Heart left ventricle (tissue), 16 donors: Measurements from ENCODE around the gene KLRC4. TPM values are rescaled to one million over a fixed set of nuclear protein-coding genes. Genes with fewer than 3 reads are reported as not detected.

ENCODE experiments used
- ATAC-seq, 4 donors: fragments of 200-7000 bp; cut with Tn5 transposase; one replicate each; pipeline ENCODE4 v1.9.1; 2020 to 2022; ENCODE audit warnings: moderate library complexity in 4 of 4, mild to moderate bottlenecking in 3 of 4, moderate number of reproducible peaks in 1 of 4
- DNase-seq, 5 donors: peaks; one replicate each; pipeline ENCODE4 v3.0.0-alpha.2; 2020
- H3K27ac ChIP-seq, 12 donors: fragments of 200-600 bp; sonication (generic) in 4 of 12; one replicate each; pipeline versions ENCODE4 v1.5.0 to v1.8.0; 2016 to 2022; ENCODE audit warnings: mild to moderate bottlenecking in 2 of 12
- H3K27me3 ChIP-seq, 9 donors: fragments of 200-600 bp; sonication (generic) in 2 of 9; one replicate each; pipeline versions ENCODE4 v1.5.1 to v1.8.0; 2016 to 2022; ENCODE audit warnings: mild to moderate bottlenecking in 3 of 9
- H3K36me3 ChIP-seq, 9 donors: fragments of 200-600 bp; sonication (generic) in 2 of 9; one replicate each; pipeline versions ENCODE4 v1.5.0 to v1.8.0; 2018 to 2022; ENCODE audit warnings: mild to moderate bottlenecking in 2 of 9
- H3K4me1 ChIP-seq, 12 donors: fragments of 200-600 bp; sonication (generic) in 4 of 12; one replicate each; pipeline versions ENCODE4 v1.5.0 to v1.8.0; 2016 to 2022; ENCODE audit warnings: mild to moderate bottlenecking in 3 of 12
- H3K4me3 ChIP-seq, 12 donors: fragments of 200-600 bp; sonication (generic) in 4 of 12; one replicate each; pipeline versions ENCODE4 v1.5.0 to v1.8.0; 2017 to 2022; ENCODE audit warnings: mild to moderate bottlenecking in 9 of 12, moderate library complexity in 4 of 12
- H3K9me3 ChIP-seq, 12 donors: fragments of 200-600 bp; sonication (generic) in 4 of 12; one replicate each; pipeline versions ENCODE4 v1.5.0 to v1.8.0; 2016 to 2022; ENCODE audit warnings: mild to moderate bottlenecking in 1 of 12
- POLR2A ChIP-seq, 2 donors: fragments of 450-650 bp; IDR thresholded peaks; one replicate each; pipeline ENCODE4 v1.6.1; 2017; ENCODE audit warnings: antibody characterized with exemption in 2 of 2, mild to moderate bottlenecking in 2 of 2, moderate library complexity in 2 of 2
- WGBS, 4 donors: extraction: QIAGEN DNeasy Blood & Tissue Kit in 2 of 4; methylation state at CpG; one replicate each; pipeline versions ENCODE4 v1.1.5 to v1.1.7; 2013 to 2018; 5-methylcytosine and 5-hydroxymethylcytosine counted together
- intact Hi-C, 10 donors: fragments of 100-400 bp; cut with DNase I; formaldehyde crosslinking; loops; one replicate each; pipeline versions ENCODE4 v1.11.1 to v1.14.2; 2022
- long read RNA-seq, 3 donors: library from polyadenylated mRNA; unstranded; transcript quantifications; one replicate each; pipeline ENCODE4 v2.0.0, GENCODE V29; 2020 to 2021
- polyA plus RNA-seq, 2 donors: library from polyadenylated mRNA; stranded (reverse); fragments of 200-250 nt; gene quantifications; one replicate each; pipeline ENCODE4 v1.2.3, GENCODE V29; 2013
- total RNA-seq, 9 donors: library from RNA; depleted of rRNA in 2 of 9; stranded (reverse); fragments of >200 nt in 2 of 9; fragmentation: NEBNext Ultra II Directional in 3 of 9; extraction: Animal tissue kit (Norgen Biotek cat#: 25700) in 3 of 9; gene quantifications; one replicate each; pipeline versions ENCODE4 v1.1.0 to v1.2.4, GENCODE V29; 2016 to 2023
- TF ChIP-seq, protein P1 (sequence below), 12 donors: fragments of 200-600 bp; sonication (generic) in 4 of 12; IDR thresholded peaks; one replicate each; pipeline versions ENCODE4 v1.5.0 to v1.8.0; 2018 to 2022; ENCODE audit warnings: antibody characterized with exemption in 12 of 12, mild to moderate bottlenecking in 5 of 12
- donor health status: ischemic (EF 13 %, LVEDD 7.1; RV severe dilation, severe dysfunction).
- donor health status: healthy with polysubstance abuse.
- donor health status: DM: no; HTN: yes; CAD: no.
- donor health status: DM: no; HTN: no; CAD: no.
- donor health status: ischemic (EF 25% LVEDD 6.9; RV normal size, moderate dysfunction).
- donor health status: ischemic (EF 25% LVEDD 5.7; RV mildly dilated, moderate dysfunction).
- donor health status: healthy.
- donor health status: DM: yes; HTN: yes; CAD: no.
- donor health status: ischemic (EF 35%, LVEDD 5.7; RV mildly dilated, moderate dysfunction).
- donor health status: nonischemic (EF 11% LVEDD 7.7; RV severe dilation, severe dysfunction).
- donor health status: DM: yes; HTN: yes; CAD: no.
- donor health status: PGD.
- donor health status: ischemic (EF 29% LVEDD 5.4; RV normal size, mild dysfunction).
- donor health status: nonischemic (EF 23%, LVEDD 6.1; RV moderate dilation, normal function).

Gene KLRC4, protein sequence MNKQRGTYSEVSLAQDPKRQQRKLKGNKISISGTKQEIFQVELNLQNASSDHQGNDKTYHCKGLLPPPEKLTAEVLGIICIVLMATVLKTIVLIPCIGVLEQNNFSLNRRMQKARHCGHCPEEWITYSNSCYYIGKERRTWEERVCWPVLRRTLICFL
- total RNA-seq (1 to 10 TPM in 1 of 9 donors, not detected in 8; 1.1 TPM), polyA plus RNA-seq (not detected)
- long read RNA-seq, donor 1 = 0 reads
- long read RNA-seq, donor 2 = 0 reads
- long read RNA-seq, donor 3 = 0 reads

DNA sequence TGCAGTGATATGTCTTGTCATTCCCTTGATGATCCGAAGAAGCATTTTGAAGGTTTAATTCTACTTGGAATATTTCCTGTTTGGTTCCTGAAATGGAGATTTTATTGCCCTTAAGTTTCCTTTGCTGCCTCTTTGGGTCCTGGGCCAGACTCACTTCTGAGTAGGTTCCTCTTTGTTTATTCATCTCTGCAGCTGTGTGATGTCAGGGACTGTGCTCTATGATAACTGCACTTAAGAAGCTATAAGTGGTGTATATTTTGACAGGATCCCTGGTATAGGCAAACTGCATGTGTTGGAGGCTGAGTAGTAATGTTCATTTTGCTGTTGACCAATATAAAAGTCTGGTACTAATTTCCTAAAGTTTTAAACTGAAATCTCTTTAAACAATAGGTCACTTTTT is at the start of gene KLRC4:
TSS of gene KLRC4 (minus strand) at position 366 of the 400 bp plus-strand sequence. CDS start at position 184, 182 bp downstream.
- Histone ChIP-seq H3K27me3 (no peaks in the 10 kb centered on the region), H3K9me3 (peaks cover 0 to 8% (median 0%) of the 10 kb centered on the region in 12 donors), H3K4me1 (peaks cover 0 to 8% (median 0%) of the 10 kb centered on the region in 12 donors), H3K4me3 (peak within 1 kb of the TSS in 3 of 12 donors; percentile 6 to 25 (median 18)), H3K27ac (no peak within 1 kb of the TSS), H3K36me3 (no peaks in the 10 kb centered on the region)
- 0 to 57% (median 16%) methylated on average over 1 of the region's 1 CpG for WGBS, 4 donors
- DNase-seq (no peak), ATAC-seq (no peak)
- no peak for TF ChIP-seq POLR2A (IDR thresholded peaks at IDR 0.05)
- TF ChIP-seq, protein P1, sequence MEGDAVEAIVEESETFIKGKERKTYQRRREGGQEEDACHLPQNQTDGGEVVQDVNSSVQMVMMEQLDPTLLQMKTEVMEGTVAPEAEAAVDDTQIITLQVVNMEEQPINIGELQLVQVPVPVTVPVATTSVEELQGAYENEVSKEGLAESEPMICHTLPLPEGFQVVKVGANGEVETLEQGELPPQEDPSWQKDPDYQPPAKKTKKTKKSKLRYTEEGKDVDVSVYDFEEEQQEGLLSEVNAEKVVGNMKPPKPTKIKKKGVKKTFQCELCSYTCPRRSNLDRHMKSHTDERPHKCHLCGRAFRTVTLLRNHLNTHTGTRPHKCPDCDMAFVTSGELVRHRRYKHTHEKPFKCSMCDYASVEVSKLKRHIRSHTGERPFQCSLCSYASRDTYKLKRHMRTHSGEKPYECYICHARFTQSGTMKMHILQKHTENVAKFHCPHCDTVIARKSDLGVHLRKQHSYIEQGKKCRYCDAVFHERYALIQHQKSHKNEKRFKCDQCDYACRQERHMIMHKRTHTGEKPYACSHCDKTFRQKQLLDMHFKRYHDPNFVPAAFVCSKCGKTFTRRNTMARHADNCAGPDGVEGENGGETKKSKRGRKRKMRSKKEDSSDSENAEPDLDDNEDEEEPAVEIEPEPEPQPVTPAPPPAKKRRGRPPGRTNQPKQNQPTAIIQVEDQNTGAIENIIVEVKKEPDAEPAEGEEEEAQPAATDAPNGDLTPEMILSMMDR (IDR thresholded peaks at IDR 0.05) = no peak
- intact Hi-C loops = no loop called here

DNA sequence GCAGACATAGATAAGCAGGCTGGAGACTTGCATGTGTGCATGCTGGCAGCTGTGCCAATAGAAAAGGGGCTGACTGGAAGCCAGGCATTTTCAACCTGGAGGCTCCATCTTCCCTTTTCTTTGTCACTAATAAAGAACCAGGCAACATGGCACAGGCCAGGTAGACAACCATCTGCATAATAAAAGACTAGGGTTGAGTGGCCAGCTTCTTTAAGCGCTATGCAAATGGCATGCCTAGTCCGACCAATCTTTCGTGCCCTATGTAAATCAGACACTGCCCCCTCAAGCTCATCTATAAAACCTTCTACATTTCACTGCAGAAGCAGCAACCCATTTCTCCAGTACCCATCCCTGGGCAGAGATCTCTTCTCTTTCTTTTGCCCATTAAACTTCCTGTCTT is 48.2 kb upstream of the KLRC4 start:
- no peak overlapping the region for H3K27ac ChIP-seq
- H3K4me3 ChIP-seq = no peak overlapping the region
- H3K9me3 ChIP-seq = peaks cover 0 to 33% (median 23%) of the 10 kb centered on the region in 12 donors
- intact Hi-C loops = no loop called here
- no peaks in the 10 kb centered on the region for H3K36me3 ChIP-seq
- DNase-seq (no peak), ATAC-seq (no peak)
- 86 to 92% (median 90%) methylated on average over 3 of the region's 3 CpGs for WGBS, 4 donors
- no peaks in the 10 kb centered on the region for H3K27me3 ChIP-seq
- TF ChIP-seq POLR2A (IDR thresholded peaks at IDR 0.05) = no peak
- TF ChIP-seq, protein P1 (IDR thresholded peaks at IDR 0.05) = no peak
- H3K4me1 ChIP-seq = no peaks in the 10 kb centered on the region

DNA sequence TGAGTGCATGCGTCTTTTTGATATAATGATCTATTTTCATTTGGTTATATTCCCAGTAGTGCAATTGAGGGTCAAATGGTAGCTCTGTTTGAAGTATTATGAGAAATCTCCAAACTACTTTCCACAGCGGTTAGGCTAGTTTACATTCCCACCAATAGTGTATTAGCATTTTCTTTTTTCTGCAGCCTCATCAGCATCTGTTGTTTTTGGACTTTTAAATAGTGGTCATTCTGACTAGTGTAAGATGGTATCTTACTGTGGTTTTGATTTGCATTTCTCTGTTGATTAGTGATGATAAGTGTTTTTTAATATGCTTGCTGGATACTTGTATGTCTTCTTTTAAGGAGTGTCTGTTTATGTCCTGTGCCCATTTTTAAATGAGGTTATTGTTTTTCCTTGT is 47.3 kb upstream of the KLRC4 start:
- intact Hi-C loops = no loop called here
- DNase-seq (no peak), ATAC-seq (no peak)
- WGBS, 4 donors = 86 to 92% (median 90%) methylated on average over 2 of the region's 2 CpGs
- Histone ChIP-seq H3K4me1 (no peaks in the 10 kb centered on the region), H3K36me3 (no peaks in the 10 kb centered on the region), H3K27ac (no peak overlapping the region), H3K27me3 (no peaks in the 10 kb centered on the region), H3K9me3 (peaks cover 0 to 33% (median 23%) of the 10 kb centered on the region in 12 donors), H3K4me3 (no peak overlapping the region)
- TF ChIP-seq POLR2A (IDR thresholded peaks at IDR 0.05) = no peak
- TF ChIP-seq, protein P1 (IDR thresholded peaks at IDR 0.05) = no peak

DNA sequence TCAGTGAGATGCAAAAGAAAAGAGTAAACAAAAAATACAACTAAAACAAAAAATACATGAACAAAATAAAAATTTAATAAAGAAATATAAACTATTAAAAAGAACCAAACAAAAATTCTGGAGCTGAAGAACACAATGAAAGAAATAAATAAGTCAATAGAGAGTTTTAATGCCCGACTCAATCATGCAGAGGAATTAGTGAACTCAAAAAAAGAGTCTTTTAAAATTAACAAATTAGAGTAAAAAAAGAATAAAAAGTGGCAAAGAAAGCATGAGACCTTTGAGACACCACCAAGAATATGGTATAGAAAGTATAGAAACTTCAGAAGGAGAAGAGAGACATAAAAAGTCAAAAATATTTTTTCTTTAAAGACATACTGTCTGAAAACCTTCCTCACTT is 46.2 kb upstream of the KLRC4 start:
- no peak for DNase-seq
- Histone ChIP-seq H3K27ac (no peak overlapping the region), H3K4me1 (no peaks in the 10 kb centered on the region), H3K4me3 (no peak overlapping the region), H3K36me3 (no peaks in the 10 kb centered on the region), H3K9me3 (peaks cover 0 to 33% (median 23%) of the 10 kb centered on the region in 12 donors), H3K27me3 (no peaks in the 10 kb centered on the region)
- intact Hi-C loops = no loop called here
- no peak for ATAC-seq
- WGBS, 4 donors = 75 to 89% (median 81%) methylated on average over 1 of the region's 1 CpG
- TF ChIP-seq, protein P1 (IDR thresholded peaks at IDR 0.05) = no peak
